ENCODE data around the gene ALKBH8. TPM values are rescaled to one million over a fixed set of nuclear protein-coding genes. Genes with fewer than 3 reads are reported as not detected.

Gene ALKBH8
- total and polyA plus RNA-seq, 7 donors: 1.2 to 11.1 (median 5.8) TPM

DNA sequence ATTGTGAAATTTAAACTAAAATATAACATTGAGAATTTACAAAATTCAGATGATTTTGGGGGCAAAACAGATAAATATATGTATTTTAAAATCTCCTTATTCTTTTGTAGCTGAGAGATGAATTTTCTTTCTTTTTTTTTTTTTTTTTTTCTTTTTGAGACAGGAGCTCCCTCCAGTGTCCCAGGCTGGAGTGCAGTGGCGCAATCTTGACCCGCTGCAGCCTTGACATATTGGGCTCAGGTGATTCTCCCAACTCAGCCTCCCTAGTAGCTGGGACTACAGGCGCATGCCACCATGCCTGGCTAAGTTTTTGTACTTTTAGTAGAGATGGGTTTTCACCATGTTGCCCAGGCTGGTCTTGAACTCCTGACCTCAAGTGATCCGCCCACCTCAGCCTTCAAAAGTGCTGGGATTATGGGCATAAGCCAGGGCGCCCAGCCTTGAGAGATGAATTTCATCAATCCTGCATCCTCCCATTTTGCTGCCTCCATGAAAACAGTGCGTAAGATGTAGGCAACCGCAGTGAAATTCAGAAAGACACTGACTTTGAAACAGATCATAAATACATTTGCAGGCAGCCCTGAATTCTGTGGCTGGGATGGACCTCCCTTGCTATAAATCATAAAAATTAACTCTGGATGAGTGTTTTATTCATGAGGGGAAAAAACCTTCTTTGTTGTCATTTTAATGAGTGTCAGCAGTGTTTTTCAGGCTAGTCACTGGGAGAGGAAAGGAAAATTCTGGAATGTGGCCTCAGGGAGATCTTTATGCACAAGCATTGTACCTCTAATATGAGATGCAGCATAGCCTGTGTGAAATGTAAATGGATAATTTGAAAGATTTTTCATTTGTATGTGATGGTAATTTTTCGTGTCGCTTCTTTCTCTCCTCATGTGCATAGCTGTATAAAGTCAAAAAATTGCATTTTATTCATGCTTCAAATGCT, 39.8 kb upstream of the ALKBH8 start:
- Histone ChIP-seq H3K27ac (no peak overlapping the region), H3K27me3 (peaks cover 0 to 5% (median 0%) of the 10 kb centered on the region in 3 donors), H3K36me3 (no peaks in the 10 kb centered on the region), H3K9me3 (no peaks in the 10 kb centered on the region), H3K4me1 (no peaks in the 10 kb centered on the region), H3K4me3 (no peak overlapping the region)
- 90% methylated on average over 9 of the region's 9 CpGs for WGBS, 2 donors
- DNase-seq: no peak
- intact Hi-C loops (cut with DNase I): no loop called here
- TF ChIP-seq POLR2AphosphoS5 (IDR thresholded peaks at IDR 0.05) (no peak), POLR2A (IDR thresholded peaks at IDR 0.05) (no peak), EP300 (IDR thresholded peaks at IDR 0.05) (no peak)
- TF ChIP-seq, protein P1, sequence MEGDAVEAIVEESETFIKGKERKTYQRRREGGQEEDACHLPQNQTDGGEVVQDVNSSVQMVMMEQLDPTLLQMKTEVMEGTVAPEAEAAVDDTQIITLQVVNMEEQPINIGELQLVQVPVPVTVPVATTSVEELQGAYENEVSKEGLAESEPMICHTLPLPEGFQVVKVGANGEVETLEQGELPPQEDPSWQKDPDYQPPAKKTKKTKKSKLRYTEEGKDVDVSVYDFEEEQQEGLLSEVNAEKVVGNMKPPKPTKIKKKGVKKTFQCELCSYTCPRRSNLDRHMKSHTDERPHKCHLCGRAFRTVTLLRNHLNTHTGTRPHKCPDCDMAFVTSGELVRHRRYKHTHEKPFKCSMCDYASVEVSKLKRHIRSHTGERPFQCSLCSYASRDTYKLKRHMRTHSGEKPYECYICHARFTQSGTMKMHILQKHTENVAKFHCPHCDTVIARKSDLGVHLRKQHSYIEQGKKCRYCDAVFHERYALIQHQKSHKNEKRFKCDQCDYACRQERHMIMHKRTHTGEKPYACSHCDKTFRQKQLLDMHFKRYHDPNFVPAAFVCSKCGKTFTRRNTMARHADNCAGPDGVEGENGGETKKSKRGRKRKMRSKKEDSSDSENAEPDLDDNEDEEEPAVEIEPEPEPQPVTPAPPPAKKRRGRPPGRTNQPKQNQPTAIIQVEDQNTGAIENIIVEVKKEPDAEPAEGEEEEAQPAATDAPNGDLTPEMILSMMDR (IDR thresholded peaks at IDR 0.05): no peak

DNA sequence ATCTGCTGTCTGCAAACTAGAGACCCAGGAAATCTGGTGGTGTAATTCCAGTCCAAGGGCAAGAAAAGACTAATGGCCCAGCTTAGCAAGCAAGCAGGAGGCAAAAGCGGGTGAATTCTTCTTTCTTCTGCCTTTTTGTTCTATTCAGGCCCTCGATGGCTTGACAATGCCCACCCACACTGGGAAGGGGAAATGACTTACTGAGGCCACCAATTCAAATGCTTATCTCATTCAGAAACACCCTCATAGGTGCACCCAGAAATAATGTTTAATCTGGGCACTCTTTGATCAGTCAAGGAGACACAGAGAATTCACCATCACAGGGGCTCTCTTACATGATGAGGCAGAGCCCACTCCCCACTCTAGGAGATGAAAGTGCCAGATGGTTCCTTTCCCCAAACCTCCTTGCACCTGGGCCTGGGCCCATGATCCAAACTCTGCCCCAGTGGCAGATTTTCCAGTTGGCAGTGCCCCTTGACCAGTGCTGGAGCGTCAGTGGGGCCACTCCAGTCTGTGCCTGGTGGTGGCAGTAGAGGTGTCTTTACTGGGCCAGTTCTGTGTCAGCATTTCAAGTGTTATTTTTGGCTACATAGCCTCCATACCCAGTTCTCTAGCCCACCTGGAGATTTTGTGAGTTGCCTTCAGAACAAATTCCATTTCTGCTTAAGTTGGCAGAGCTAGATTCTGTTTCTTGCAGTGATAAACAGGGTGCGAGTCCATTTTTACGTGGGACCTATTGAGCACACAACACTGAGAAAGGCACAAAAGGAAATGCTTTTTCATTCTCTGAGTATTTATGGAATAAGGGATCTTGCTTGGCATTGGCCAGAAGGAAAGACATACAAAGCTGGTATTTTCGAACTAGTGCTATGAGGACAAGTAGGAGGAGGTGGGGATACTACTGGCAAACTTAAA, 32.9 kb upstream of the ALKBH8 start:
- Histone ChIP-seq H3K27me3 (peaks cover 0 to 10% (median 5%) of the 10 kb centered on the region in 3 donors), H3K27ac (no peak overlapping the region), H3K36me3 (no peaks in the 10 kb centered on the region), H3K9me3 (no peaks in the 10 kb centered on the region), H3K4me3 (no peak overlapping the region), H3K4me1 (no peaks in the 10 kb centered on the region)
- intact Hi-C loops (cut with DNase I): no loop called here
- WGBS, 2 donors: 57 to 60% methylated on average over 6 of the region's 6 CpGs
- TF ChIP-seq, protein P1 (IDR thresholded peaks at IDR 0.05): no peak
- TF ChIP-seq POLR2AphosphoS5 (IDR thresholded peaks at IDR 0.05) (no peak), POLR2A (IDR thresholded peaks at IDR 0.05) (no peak), EP300 (IDR thresholded peaks at IDR 0.05) (no peak)
- no peak for DNase-seq

DNA sequence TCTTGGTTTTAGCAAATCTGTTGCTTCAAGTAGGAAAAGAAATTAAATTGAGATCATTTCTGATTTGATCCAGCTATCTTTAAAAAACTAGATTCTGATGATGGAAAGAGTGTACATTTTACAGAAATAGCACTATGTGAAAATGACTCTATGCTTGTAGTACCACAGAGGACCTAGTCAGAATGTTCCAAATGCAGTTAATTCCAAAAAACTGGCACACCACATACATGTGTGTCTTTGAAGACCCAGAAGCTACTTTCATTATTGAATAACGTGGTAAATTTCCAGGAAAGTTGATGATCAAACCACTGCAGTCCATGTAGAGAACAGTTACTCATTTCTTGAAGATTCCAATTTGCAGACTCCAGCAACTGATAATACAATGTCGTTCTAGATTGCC, 29.2 kb upstream of the ALKBH8 start:
- 23 to 61% methylated on average over 2 of the region's 2 CpGs for WGBS, 2 donors
- H3K27me3 ChIP-seq: peaks cover 0 to 41% (median 14%) of the 10 kb centered on the region in 3 donors
- DNase-seq: no peak

DNA sequence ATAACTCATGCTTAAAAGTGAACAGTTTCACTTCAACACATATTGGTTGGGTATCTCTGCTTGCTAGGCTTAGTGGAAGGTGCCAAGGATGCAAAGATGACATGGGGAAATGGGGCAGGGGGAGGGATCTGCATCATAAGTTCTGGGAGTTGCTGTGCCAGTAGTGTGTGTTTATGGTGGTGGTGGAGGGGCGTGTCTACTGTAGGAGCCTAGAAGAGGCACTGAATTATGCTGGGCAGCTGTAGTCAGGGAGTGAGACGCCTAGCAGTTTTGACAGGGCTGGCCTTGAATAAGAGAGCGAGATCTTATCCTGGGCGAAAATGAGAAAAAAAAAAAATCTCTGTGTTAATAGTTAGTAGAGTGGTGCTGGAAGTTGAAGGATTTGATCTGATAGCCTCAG, 28.4 kb upstream of the ALKBH8 start:
- Histone ChIP-seq H3K9me3 (no peaks in the 10 kb centered on the region), H3K36me3 (no peaks in the 10 kb centered on the region), H3K4me3 (no peak overlapping the region), H3K27me3 (peaks cover 2 to 41% (median 17%) of the 10 kb centered on the region in 3 donors), H3K27ac (no peak overlapping the region), H3K4me1 (peaks cover 0 to 26% (median 23%) of the 10 kb centered on the region in 4 donors)
- TF ChIP-seq POLR2A (IDR thresholded peaks at IDR 0.05) (no peak), POLR2AphosphoS5 (IDR thresholded peaks at IDR 0.05) (no peak), EP300 (IDR thresholded peaks at IDR 0.05) (no peak)
- TF ChIP-seq, protein P1 (IDR thresholded peaks at IDR 0.05): no peak
- no peak for DNase-seq
- intact Hi-C loops (cut with DNase I): no loop called here
- 13 to 30% methylated on average over 4 of the region's 4 CpGs for WGBS, 2 donors

More for the DNA sequence above, 29.2 kb upstream of the ALKBH8 start:
- no peaks in the 10 kb centered on the region for H3K36me3 ChIP-seq
- TF ChIP-seq POLR2A (IDR thresholded peaks at IDR 0.05): no peak
- TF ChIP-seq EP300 (IDR thresholded peaks at IDR 0.05): no peak
- TF ChIP-seq, protein P1 (IDR thresholded peaks at IDR 0.05): no peak
- no peak for TF ChIP-seq POLR2AphosphoS5 (IDR thresholded peaks at IDR 0.05)
- no peaks in the 10 kb centered on the region for H3K9me3 ChIP-seq
- peaks cover 0 to 26% (median 23%) of the 10 kb centered on the region in 4 donors for H3K4me1 ChIP-seq
- intact Hi-C loops (cut with DNase I): no loop called here
- no peak overlapping the region for H3K27ac ChIP-seq
- H3K4me3 ChIP-seq: no peak overlapping the region

Measured in sigmoid colon (tissue), 7 donors.